HG03280 (cell line): ENCODE data around the gene SNX6.
"Not testable (repeated sequence)": the region's sequence is repeated elsewhere in the genome, so short reads cannot be mapped to it uniquely, and the experiment has no call there.

Experiments used
- ATAC-seq: cut with Tn5 transposase; IDR thresholded peaks from one replicate; pipeline ENCODE4 v1.9.1; 2021; ENCODE audit warnings: mild to moderate bottlenecking, moderate library complexity; ENCODE audit not compliant: unreplicated experiment

Gene SNX6

GRCh38 chr14:34527591-34527990, 102.4 kb downstream of the SNX6 start:
- no peak for ATAC-seq

DNA sequence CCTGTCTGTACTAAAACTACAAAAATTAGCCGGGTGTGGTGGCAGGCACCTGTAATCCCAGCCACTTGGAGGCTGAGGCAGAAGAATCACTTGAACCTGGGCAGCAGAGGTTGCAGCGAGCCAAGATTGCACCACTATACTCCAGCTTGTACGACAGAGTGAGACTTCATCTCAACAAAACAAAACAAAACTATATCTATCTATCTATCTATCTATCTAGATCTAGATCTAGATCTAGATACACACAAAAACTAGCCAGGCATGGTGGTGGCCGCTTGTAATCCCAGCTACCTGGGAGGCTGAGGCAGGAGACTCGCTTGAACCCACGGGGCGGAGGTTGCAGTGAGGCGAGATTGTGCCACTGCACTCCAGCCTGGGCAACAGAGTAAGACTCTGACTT, 105.7 kb downstream of the SNX6 start:
- not testable (repeated sequence) for ATAC-seq

GRCh38 chr14:34522496-34522895, 107.5 kb downstream of the SNX6 start:
- no peak for ATAC-seq

- not testable (repeated sequence) for ATAC-seq
Measured at GRCh38 chr14:34521071-34521470, 108.9 kb downstream of the SNX6 start.

DNA sequence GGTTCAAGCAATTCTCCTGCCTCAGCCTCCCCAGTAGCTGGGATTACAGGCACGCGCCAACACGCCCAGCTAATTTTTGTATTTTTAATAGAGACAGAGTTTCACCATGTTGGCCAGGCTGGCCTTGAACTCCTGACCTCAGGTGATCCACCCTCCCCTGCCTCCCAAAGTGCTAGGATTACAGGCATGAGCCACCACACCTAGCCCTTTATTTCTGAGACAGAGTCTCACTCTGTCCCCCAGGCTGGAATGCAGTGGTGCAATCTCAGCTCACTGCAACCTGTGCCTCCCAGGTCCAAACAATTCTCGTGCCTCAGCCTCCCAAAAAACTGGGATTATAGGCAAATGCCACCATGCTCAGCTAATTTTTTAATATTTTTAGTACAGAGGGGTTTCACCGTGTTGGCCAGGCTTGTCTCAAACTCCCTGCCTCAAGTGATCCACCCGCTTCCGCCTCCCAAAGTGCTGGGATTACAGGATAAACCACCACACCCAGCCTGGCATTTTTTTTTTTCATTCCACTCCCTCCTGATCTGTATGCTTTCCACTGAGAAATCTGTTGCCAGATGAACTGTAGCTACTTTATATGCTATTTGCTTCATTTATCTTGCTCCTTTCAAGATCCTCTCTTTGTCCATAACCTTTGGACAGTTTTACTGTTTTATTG, 109.5 kb downstream of the SNX6 start:
- ATAC-seq, result not testable (repeated sequence)
